Activated naive CD8-positive, alpha-beta T cell (primary cell): ENCODE data around the gene TEK.

Experiments
- H3K27ac Mint-ChIP-seq: one replicate; pipeline ENCODE4 v1.8.0; 2021; ENCODE audit warnings: mixed read lengths
- H3K27me3 Mint-ChIP-seq: one replicate; pipeline ENCODE4 v1.8.0; 2021; ENCODE audit warnings: mixed read lengths
- H3K36me3 Mint-ChIP-seq: one replicate; pipeline ENCODE4 v1.8.0; 2021; ENCODE audit warnings: mixed read lengths
- H3K4me1 Mint-ChIP-seq: one replicate; pipeline ENCODE4 v1.8.0; 2021; ENCODE audit warnings: low read depth, mixed read lengths
- H3K4me3 Mint-ChIP-seq: one replicate; pipeline ENCODE4 v1.8.0; 2021; ENCODE audit warnings: mild to moderate bottlenecking, mixed read lengths
- H3K9me3 Mint-ChIP-seq: one replicate; pipeline ENCODE4 v1.8.0; 2021; ENCODE audit warnings: low read depth, mixed read lengths

Gene TEK

DNA sequence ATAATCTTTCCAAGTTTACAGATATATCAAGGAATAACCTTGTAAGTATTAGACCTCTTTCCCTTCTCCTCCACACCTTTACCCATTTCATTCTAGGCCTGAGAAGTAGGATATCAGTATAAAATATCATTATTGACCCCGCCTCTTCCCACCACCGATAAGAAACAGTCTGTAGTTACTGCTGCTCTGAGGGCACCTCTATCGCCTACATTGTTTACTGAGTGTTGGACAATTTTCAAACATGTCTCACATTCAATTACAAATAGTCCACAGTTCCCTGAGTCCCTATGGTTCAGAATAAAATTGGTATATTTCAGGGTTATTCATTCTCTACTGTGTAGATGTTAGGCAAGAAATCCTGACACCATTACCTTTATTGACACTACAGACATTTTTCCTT is 73.4 kb downstream of the TEK start:
- Mint-ChIP-seq H3K36me3 (no peaks in the 10 kb centered on the region), H3K27ac (no peak overlapping the region), H3K4me1 (no peaks in the 10 kb centered on the region), H3K9me3 (peaks cover 6% of the 10 kb centered on the region), H3K4me3 (no peak overlapping the region), H3K27me3 (peaks cover 3% of the 10 kb centered on the region)

DNA sequence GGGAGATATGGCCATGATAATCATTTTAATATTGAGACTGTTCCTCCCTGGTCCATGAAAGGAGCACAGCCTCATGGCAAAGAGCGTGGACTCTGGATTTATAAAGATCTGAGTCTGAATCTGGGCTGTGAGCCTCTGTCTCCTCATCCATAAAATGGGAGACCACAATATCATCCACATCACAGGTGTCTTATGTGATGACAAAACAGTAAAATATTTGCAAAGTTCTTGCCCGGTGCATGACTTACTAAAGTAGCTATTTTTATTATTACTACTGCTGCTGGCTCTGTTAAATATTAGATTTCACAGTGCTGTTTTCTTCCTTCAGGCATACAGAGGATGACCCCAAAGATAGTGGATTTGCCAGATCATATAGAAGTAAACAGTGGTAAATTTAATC is 74.1 kb downstream of the TEK start:
- Mint-ChIP-seq H3K36me3 (no peaks in the 10 kb centered on the region), H3K4me3 (no peak overlapping the region), H3K27ac (no peak overlapping the region), H3K9me3 (peaks cover 2% of the 10 kb centered on the region), H3K27me3 (peaks cover 3% of the 10 kb centered on the region), H3K4me1 (no peaks in the 10 kb centered on the region)

GRCh38 chr9:27183701-27184100 is 74.7 kb downstream of the TEK start:
- Mint-ChIP-seq H3K4me1 (no peaks in the 10 kb centered on the region), H3K9me3 (no peaks in the 10 kb centered on the region), H3K27me3 (peaks cover 3% of the 10 kb centered on the region), H3K27ac (no peak overlapping the region), H3K36me3 (no peaks in the 10 kb centered on the region), H3K4me3 (no peak overlapping the region)

- no peaks in the 10 kb centered on the region for H3K9me3 Mint-ChIP-seq
- no peaks in the 10 kb centered on the region for H3K36me3 Mint-ChIP-seq
- H3K4me1 Mint-ChIP-seq = no peaks in the 10 kb centered on the region
- peaks cover 3% of the 10 kb centered on the region for H3K27me3 Mint-ChIP-seq
- H3K4me3 Mint-ChIP-seq = no peak overlapping the region
- H3K27ac Mint-ChIP-seq = no peak overlapping the region
Measured at GRCh38 chr9:27184556-27185351, 75.7 kb downstream of the TEK start.

- Mint-ChIP-seq H3K27me3 (no peaks in the 10 kb centered on the region), H3K36me3 (no peaks in the 10 kb centered on the region), H3K4me1 (no peaks in the 10 kb centered on the region), H3K9me3 (no peaks in the 10 kb centered on the region), H3K4me3 (no peak overlapping the region), H3K27ac (no peak overlapping the region)
Measured at GRCh38 chr9:27188426-27188825, 79.4 kb downstream of the TEK start.

- H3K4me3 Mint-ChIP-seq = no peak overlapping the region
- no peaks in the 10 kb centered on the region for H3K36me3 Mint-ChIP-seq
- no peaks in the 10 kb centered on the region for H3K4me1 Mint-ChIP-seq
- H3K9me3 Mint-ChIP-seq = no peaks in the 10 kb centered on the region
- no peak overlapping the region for H3K27ac Mint-ChIP-seq
- no peaks in the 10 kb centered on the region for H3K27me3 Mint-ChIP-seq
Measured at GRCh38 chr9:27189426-27189825, 80.4 kb downstream of the TEK start.

DNA sequence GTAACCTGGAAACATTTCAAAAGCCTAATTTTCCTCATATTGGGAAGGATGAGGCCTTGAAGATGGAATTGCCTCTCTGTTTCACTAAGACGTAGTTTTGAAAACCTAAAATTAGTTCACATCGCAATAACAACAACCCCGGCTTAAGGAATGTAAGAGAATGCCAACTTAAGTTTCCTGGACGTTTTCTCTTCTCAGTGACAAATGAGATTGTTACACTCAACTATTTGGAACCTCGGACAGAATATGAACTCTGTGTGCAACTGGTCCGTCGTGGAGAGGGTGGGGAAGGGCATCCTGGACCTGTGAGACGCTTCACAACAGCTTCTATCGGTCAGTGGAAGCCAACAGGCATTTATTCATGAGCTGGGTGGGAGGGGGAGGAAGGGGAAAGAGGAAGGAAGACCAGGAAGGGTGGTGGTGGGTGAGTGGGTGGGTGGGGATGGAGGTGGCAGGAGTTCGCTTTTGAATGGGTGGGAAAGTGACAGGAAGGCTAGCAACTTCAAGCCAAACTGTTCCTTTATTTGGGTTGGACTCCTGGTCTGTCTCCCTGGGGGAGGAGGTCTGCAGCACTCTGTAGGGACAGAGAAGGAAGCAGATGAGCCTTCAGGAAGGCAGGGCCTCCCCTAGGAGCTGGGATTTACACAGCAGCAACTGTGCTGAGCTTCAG is 83.4 kb downstream of the TEK start:
- H3K27ac Mint-ChIP-seq = no peak overlapping the region
- no peaks in the 10 kb centered on the region for H3K4me1 Mint-ChIP-seq
- H3K4me3 Mint-ChIP-seq = no peak overlapping the region
- H3K27me3 Mint-ChIP-seq = no peaks in the 10 kb centered on the region
- H3K36me3 Mint-ChIP-seq = no peaks in the 10 kb centered on the region
- no peaks in the 10 kb centered on the region for H3K9me3 Mint-ChIP-seq

DNA sequence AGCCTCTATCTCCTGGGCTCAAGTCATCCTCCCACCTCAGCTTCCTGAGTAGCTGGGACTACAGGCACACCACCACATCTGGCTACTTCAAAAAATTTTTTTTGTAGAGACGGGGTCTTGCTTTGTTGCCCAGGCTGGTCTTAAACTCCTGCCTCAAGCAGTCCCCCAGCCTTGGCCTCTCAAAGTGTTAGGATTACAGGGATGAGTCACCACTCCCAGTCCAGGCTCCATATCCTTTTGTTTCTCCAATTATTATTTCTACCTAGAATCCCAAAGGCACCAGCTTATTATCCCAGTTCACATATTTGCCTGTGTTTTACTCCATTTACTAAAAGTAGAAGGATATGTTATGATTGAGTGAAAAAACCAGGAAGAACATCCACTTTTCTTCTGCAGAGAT is 84.9 kb downstream of the TEK start:
- no peak overlapping the region for H3K4me3 Mint-ChIP-seq
- no peaks in the 10 kb centered on the region for H3K27me3 Mint-ChIP-seq
- no peaks in the 10 kb centered on the region for H3K9me3 Mint-ChIP-seq
- H3K27ac Mint-ChIP-seq = no peak overlapping the region
- no peaks in the 10 kb centered on the region for H3K36me3 Mint-ChIP-seq
- no peaks in the 10 kb centered on the region for H3K4me1 Mint-ChIP-seq

GRCh38 chr9:27194401-27195091 is 85.5 kb downstream of the TEK start:
- H3K9me3 Mint-ChIP-seq = no peaks in the 10 kb centered on the region
- no peak overlapping the region for H3K4me3 Mint-ChIP-seq
- H3K27me3 Mint-ChIP-seq = no peaks in the 10 kb centered on the region
- H3K36me3 Mint-ChIP-seq = no peaks in the 10 kb centered on the region
- H3K4me1 Mint-ChIP-seq = no peaks in the 10 kb centered on the region
- no peak overlapping the region for H3K27ac Mint-ChIP-seq

DNA sequence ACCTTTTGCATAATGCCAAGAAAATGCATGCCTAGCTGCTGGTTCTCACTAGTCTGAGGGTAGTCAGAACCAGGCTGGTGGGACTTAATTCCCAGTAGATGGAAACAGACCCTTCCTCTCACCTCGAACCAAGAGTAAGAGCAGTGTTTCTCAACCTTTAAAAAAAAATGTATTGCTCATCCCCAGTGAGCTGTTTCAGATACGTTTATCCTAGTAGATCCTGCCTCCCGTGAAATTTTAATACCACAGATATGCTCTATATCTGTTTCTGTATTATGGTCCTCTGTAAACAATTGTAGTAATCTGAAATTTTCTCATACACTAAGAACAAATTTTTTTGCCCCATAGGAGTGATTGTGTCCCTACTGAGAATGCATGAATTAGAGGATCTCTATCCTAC is 86.2 kb downstream of the TEK start:
- Mint-ChIP-seq H3K27me3 (no peaks in the 10 kb centered on the region), H3K27ac (no peak overlapping the region), H3K4me1 (no peaks in the 10 kb centered on the region), H3K9me3 (no peaks in the 10 kb centered on the region), H3K36me3 (no peaks in the 10 kb centered on the region), H3K4me3 (no peak overlapping the region)

GRCh38 chr9:27196383-27196782 is 87.4 kb downstream of the TEK start:
- no peaks in the 10 kb centered on the region for H3K36me3 Mint-ChIP-seq
- no peaks in the 10 kb centered on the region for H3K4me1 Mint-ChIP-seq
- no peak overlapping the region for H3K4me3 Mint-ChIP-seq
- H3K27ac Mint-ChIP-seq = no peak overlapping the region
- H3K9me3 Mint-ChIP-seq = no peaks in the 10 kb centered on the region
- H3K27me3 Mint-ChIP-seq = peaks cover 2% of the 10 kb centered on the region

GRCh38 chr9:27198190-27198589 is 89.2 kb downstream of the TEK start:
- Mint-ChIP-seq H3K9me3 (no peaks in the 10 kb centered on the region), H3K4me1 (no peaks in the 10 kb centered on the region), H3K36me3 (no peaks in the 10 kb centered on the region), H3K27ac (no peak overlapping the region), H3K27me3 (peaks cover 2% of the 10 kb centered on the region), H3K4me3 (no peak overlapping the region)

DNA sequence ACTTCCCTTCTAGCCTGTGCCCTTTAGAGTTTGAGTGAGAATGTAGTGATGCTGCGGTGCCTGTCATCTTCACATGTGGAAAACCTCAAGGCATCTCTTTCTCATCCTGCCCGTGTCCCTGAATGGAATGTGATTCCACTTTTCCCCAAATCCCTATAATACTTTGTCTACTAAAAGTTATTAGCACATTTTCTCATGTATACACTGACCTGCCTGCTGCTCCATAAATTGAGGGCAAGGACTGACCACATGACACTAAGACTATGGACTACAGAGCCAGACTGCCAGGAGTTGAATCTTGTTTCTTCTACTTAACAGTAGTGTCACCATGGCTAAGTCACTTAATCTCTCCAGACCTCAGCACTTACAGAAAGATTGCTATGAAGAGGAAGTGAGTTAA is 93.0 kb downstream of the TEK start:
- Mint-ChIP-seq H3K27ac (no peak overlapping the region), H3K36me3 (no peaks in the 10 kb centered on the region), H3K27me3 (peaks cover 2% of the 10 kb centered on the region), H3K4me1 (no peaks in the 10 kb centered on the region), H3K9me3 (no peaks in the 10 kb centered on the region), H3K4me3 (no peak overlapping the region)

GRCh38 chr9:27203783-27204182 is 94.8 kb downstream of the TEK start:
- Mint-ChIP-seq H3K9me3 (no peaks in the 10 kb centered on the region), H3K4me1 (no peaks in the 10 kb centered on the region), H3K36me3 (no peaks in the 10 kb centered on the region), H3K27me3 (peaks cover 2% of the 10 kb centered on the region), H3K27ac (no peak overlapping the region), H3K4me3 (no peak overlapping the region)

DNA sequence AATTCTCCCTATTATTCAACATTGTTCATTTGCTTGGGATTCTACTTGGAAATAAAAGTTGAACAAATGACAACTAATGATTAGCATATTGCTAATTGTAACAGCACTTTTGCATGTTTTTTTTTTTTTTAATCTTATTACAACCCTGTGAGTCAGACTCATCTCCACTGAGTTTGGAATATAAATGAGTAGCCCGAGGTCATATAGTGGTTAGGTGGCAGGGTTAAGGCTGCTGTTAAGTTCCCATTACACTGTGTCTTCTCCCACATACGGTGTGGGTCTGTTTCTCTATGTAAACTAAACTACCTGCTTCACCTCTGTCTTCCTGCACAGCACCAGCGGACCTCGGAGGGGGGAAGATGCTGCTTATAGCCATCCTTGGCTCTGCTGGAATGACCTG is 95.6 kb downstream of the TEK start:
- H3K36me3 Mint-ChIP-seq = no peaks in the 10 kb centered on the region

More for the DNA sequence above, 95.6 kb downstream of the TEK start:
- Mint-ChIP-seq H3K27ac (no peak overlapping the region), H3K4me1 (no peaks in the 10 kb centered on the region), H3K27me3 (peaks cover 2% of the 10 kb centered on the region), H3K9me3 (no peaks in the 10 kb centered on the region), H3K4me3 (no peak overlapping the region)
